ENCODE results near the gene YRDC. TPM values are rescaled to one million over a fixed set of nuclear protein-coding genes. Genes with fewer than 3 reads are reported as not detected.
A peak's percentile ranks its signal among the peaks of the same experiment; 100 is the strongest.

The YRDC gene
- total RNA-seq, 2 donors from 2014 or later, result 6.2 to 11.9 TPM

GRCh38 chr1:37809942-37810341, 1.9 kb upstream of the YRDC start:
- 31 to 35% methylated on average over 2 of the region's 2 CpGs for WGBS, 2 donors
- H3K4me1 ChIP-seq, result peaks cover 32% of the 10 kb centered on the region
- no peak for ATAC-seq
- peak overlapping the region in 2 of 4 donors; percentile 7 to 96 for H3K27ac ChIP-seq
- H3K27me3 ChIP-seq, result no peaks in the 10 kb centered on the region
- intact Hi-C loops (cut with DNase I), result no loop called here
- DNase-seq, result peak in 1 of 4 donors; percentile 18
- TF ChIP-seq CTCF (IDR thresholded peaks at IDR 0.05), result no peak
- TF ChIP-seq POLR2A (IDR thresholded peaks at IDR 0.05), result no peak
- peaks cover 3% of the 10 kb centered on the region in 2 donors for H3K36me3 ChIP-seq (replicated peaks in 1 of 2; ENCODE audit: insufficient read depth in 1 of 2, low read depth in 2 of 2)
- no peaks in the 10 kb centered on the region for H3K9me3 ChIP-seq
- no peak overlapping the region for H3K4me3 ChIP-seq

GRCh38 chr1:37808369-37809319, 636 bp upstream of the YRDC start:
- peak; percentile 85 to 92 (median 88) for DNase-seq
- Histone ChIP-seq H3K9me3 (no peaks in the 10 kb centered on the region), H3K4me1 (peaks cover 32% of the 10 kb centered on the region), H3K27me3 (no peaks in the 10 kb centered on the region), H3K27ac (peak overlapping the region; percentile 93 to 97 (median 94)), H3K4me3 (peak overlapping the region; percentile 71), H3K36me3 (replicated peaks in 1 of 2; ENCODE audit: insufficient read depth in 1 of 2, low read depth in 2 of 2) (peaks cover 5 to 14% of the 10 kb centered on the region in 2 donors)
- peak; percentile 71 for ATAC-seq
- WGBS, 2 donors, result 2 to 5% methylated on average over 11 to 43 of the region's 54 CpGs
- TF ChIP-seq CTCF (IDR thresholded peaks at IDR 0.05), result peak in 1 of 7 experiments; percentile 1
- peak; percentile 51 to 84 (median 71) for TF ChIP-seq POLR2A (IDR thresholded peaks at IDR 0.05)
- intact Hi-C loops (cut with DNase I), result no loop called here

- TF ChIP-seq CTCF (IDR thresholded peaks at IDR 0.05), result no peak
- no peak for TF ChIP-seq POLR2A (IDR thresholded peaks at IDR 0.05)
- no peaks in the 10 kb centered on the region for H3K9me3 ChIP-seq
- H3K27ac ChIP-seq, result peak overlapping the region; percentile 93 to 97 (median 94)
- no peaks in the 10 kb centered on the region for H3K27me3 ChIP-seq
- peak overlapping the region; percentile 20 to 71 for H3K4me3 ChIP-seq
- intact Hi-C loops (cut with DNase I), result no loop called here
- DNase-seq, result peak in 2 of 4 donors; percentile 29 to 31
- peaks cover 8 to 24% of the 10 kb centered on the region in 2 donors for H3K36me3 ChIP-seq (replicated peaks in 1 of 2; ENCODE audit: insufficient read depth in 1 of 2, low read depth in 2 of 2)
- no peak for ATAC-seq
- 4 to 7% methylated on average over 8 to 9 of the region's 9 CpGs for WGBS, 2 donors
- H3K4me1 ChIP-seq, result peaks cover 32% of the 10 kb centered on the region
Observed at GRCh38 chr1:37807220-37807554, 821 bp downstream of the YRDC start.

- H3K27me3 ChIP-seq, result no peaks in the 10 kb centered on the region
- peaks cover 8 to 27% of the 10 kb centered on the region in 2 donors for H3K36me3 ChIP-seq (replicated peaks in 1 of 2; ENCODE audit: insufficient read depth in 1 of 2, low read depth in 2 of 2)
- H3K27ac ChIP-seq, result no peak overlapping the region
- no peak for ATAC-seq
- H3K9me3 ChIP-seq, result no peaks in the 10 kb centered on the region
- DNase-seq, result no peak
- 90 to 100% methylated on average over 1 of the region's 1 CpG for WGBS, 2 donors
- H3K4me1 ChIP-seq, result peaks cover 12% of the 10 kb centered on the region
- TF ChIP-seq POLR2A (IDR thresholded peaks at IDR 0.05) (no peak), CTCF (IDR thresholded peaks at IDR 0.05) (no peak)
- intact Hi-C loops (cut with DNase I), result no loop called here
- H3K4me3 ChIP-seq, result no peak overlapping the region
Observed at GRCh38 chr1:37802439-37802838, 5.6 kb downstream of the YRDC start.

Data from body of pancreas (tissue), 4 donors.